HL-60 (cell line): ENCODE results near the gene ESYT2.

ENCODE experiments used
- DNase-seq, 2 experiments: peaks; one replicate each; pipeline ENCODE4 v3.0.0-alpha.2; 2010 to 2020; ENCODE audit warnings: low read depth in 1 of 2, low spot score in 1 of 2
- H3K27ac ChIP-seq: fragments of 250-450 bp; sonication (Bioruptor Pico); replicated peaks from 2 replicates; pipeline ENCODE4 v1.5.1; 2020; ENCODE audit warnings: mild to moderate bottlenecking, moderate library complexity
- H3K27me3 ChIP-seq: fragments of 250-450 bp; sonication (Bioruptor Pico); 2 replicates; pipeline ENCODE4 v1.5.1; 2021; ENCODE audit warnings: mild to moderate bottlenecking, moderate library complexity; ENCODE audit not compliant: insufficient read depth, poor library complexity, severe bottlenecking
- H3K4me3 ChIP-seq: replicated peaks from 2 replicates; pipeline ENCODE4 v1.5.1; 2011; ENCODE audit warnings: mild to moderate bottlenecking, control low read depth, low read length; ENCODE audit not compliant: insufficient read depth
- GABPA ChIP-seq: IDR thresholded peaks from 2 replicates; pipeline ENCODE4 v1.6.1; 2012; ENCODE audit warnings: low read depth
- POLR2AphosphoS5 ChIP-seq: IDR thresholded peaks from 2 replicates; pipeline ENCODE4 v1.6.1; 2012; ENCODE audit warnings: low read depth
- SPI1 ChIP-seq: IDR thresholded peaks from 2 replicates; pipeline ENCODE4 v1.6.1; 2012; ENCODE audit warnings: low read depth, mild to moderate bottlenecking, borderline replicate concordance
- TF ChIP-seq, protein P1 (sequence below): IDR thresholded peaks from 2 replicates; pipeline ENCODE4 v1.6.1; 2012; ENCODE audit warnings: low read depth; ENCODE audit not compliant: insufficient replicate concordance
- TF ChIP-seq, protein P2 (sequence below): IDR thresholded peaks from one replicate; pipeline ENCODE4 v1.5.1; 2011; ENCODE audit warnings: low read length, control low read depth, inconsistent platforms; ENCODE audit not compliant: insufficient read depth

Gene ESYT2

DNA sequence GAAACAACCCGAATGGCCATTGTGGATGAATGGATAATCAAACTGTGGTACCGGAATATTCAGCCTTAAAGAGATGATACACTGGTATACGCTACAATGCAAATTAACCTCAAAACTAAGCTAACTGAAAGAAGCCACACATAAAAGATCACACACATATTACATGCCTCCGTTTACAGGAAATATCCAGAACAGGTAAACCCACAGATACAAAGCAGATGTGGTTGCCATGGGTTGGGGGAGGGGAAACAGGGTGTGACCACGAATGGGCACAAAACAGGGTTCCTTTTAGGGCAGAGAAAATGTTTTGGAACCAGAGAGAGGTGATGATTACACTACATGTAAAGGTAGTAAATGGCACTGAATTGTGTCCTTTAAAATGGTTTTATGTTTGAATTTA is 16.6 kb downstream of the ESYT2 start:
- TF ChIP-seq POLR2AphosphoS5 (no peak), GABPA (no peak), SPI1 (no peak)
- TF ChIP-seq, protein P1, sequence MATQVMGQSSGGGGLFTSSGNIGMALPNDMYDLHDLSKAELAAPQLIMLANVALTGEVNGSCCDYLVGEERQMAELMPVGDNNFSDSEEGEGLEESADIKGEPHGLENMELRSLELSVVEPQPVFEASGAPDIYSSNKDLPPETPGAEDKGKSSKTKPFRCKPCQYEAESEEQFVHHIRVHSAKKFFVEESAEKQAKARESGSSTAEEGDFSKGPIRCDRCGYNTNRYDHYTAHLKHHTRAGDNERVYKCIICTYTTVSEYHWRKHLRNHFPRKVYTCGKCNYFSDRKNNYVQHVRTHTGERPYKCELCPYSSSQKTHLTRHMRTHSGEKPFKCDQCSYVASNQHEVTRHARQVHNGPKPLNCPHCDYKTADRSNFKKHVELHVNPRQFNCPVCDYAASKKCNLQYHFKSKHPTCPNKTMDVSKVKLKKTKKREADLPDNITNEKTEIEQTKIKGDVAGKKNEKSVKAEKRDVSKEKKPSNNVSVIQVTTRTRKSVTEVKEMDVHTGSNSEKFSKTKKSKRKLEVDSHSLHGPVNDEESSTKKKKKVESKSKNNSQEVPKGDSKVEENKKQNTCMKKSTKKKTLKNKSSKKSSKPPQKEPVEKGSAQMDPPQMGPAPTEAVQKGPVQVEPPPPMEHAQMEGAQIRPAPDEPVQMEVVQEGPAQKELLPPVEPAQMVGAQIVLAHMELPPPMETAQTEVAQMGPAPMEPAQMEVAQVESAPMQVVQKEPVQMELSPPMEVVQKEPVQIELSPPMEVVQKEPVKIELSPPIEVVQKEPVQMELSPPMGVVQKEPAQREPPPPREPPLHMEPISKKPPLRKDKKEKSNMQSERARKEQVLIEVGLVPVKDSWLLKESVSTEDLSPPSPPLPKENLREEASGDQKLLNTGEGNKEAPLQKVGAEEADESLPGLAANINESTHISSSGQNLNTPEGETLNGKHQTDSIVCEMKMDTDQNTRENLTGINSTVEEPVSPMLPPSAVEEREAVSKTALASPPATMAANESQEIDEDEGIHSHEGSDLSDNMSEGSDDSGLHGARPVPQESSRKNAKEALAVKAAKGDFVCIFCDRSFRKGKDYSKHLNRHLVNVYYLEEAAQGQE: no peak
- TF ChIP-seq, protein P2, sequence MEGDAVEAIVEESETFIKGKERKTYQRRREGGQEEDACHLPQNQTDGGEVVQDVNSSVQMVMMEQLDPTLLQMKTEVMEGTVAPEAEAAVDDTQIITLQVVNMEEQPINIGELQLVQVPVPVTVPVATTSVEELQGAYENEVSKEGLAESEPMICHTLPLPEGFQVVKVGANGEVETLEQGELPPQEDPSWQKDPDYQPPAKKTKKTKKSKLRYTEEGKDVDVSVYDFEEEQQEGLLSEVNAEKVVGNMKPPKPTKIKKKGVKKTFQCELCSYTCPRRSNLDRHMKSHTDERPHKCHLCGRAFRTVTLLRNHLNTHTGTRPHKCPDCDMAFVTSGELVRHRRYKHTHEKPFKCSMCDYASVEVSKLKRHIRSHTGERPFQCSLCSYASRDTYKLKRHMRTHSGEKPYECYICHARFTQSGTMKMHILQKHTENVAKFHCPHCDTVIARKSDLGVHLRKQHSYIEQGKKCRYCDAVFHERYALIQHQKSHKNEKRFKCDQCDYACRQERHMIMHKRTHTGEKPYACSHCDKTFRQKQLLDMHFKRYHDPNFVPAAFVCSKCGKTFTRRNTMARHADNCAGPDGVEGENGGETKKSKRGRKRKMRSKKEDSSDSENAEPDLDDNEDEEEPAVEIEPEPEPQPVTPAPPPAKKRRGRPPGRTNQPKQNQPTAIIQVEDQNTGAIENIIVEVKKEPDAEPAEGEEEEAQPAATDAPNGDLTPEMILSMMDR: no peak
- H3K27ac ChIP-seq: no peak overlapping the region

GRCh38 chr7:158811894-158812293 is 17.4 kb downstream of the ESYT2 start:
- Histone ChIP-seq H3K4me3 (no peak overlapping the region), H3K27ac (0 out of 2 replicates have a peak overlapping the region, but pooled peaks have one; percentile 6), H3K27me3 (no peaks in the 10 kb centered on the region)
- TF ChIP-seq POLR2AphosphoS5 (no peak), GABPA (no peak)
- no peak for DNase-seq

More for the DNA sequence above, 16.6 kb downstream of the ESYT2 start:
- no peak overlapping the region for H3K4me3 ChIP-seq
- DNase-seq: no peak
- no peaks in the 10 kb centered on the region for H3K27me3 ChIP-seq

DNA sequence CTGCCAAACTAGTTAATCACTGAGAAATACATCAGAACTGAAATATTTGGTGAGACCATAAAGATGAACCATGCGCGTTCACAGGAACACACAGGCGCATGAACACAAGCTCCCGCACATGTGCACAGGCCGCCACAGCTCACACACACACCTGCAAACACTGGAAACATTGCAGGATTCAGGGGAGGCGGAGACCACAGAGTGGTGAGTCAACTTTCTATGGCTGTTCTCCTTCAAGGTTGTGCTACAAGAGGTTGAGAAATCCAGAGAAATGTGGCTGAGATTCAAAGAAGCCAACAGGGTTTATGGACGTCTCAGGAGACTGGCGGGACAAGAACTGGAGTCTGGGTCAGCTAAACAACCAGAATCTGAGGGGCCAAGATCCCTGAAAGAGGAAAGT is 17.8 kb downstream of the ESYT2 start:
- peak; percentile 57 to 63 for DNase-seq
- H3K4me3 ChIP-seq: no peak overlapping the region
- peak overlapping the region; percentile 46 for H3K27ac ChIP-seq
- H3K27me3 ChIP-seq: no peaks in the 10 kb centered on the region
- peak; percentile 44; the same call in 1 of the 2 replicates for TF ChIP-seq POLR2AphosphoS5
- no peak for TF ChIP-seq SPI1

DNA sequence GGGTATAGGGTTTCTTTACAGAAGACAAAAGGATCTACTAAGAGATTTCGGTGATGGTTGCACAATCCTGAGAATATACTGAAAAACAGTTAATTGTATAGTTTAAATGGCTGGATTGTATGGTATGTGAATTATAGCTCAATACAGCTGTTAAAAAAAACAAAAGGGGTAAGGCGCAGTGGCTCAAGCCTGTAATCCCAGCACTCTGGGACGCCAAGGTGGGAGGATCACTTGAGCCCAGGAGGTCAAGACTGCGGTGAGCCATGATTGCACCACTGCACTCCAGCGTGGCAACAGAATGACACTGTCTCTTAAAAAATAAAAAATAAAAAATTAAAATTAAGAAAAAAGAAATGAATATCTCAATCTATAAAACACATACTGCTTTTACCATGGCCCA is 18.5 kb downstream of the ESYT2 start:
- Histone ChIP-seq H3K4me3 (no peak overlapping the region), H3K27me3 (no peaks in the 10 kb centered on the region), H3K27ac (peak overlapping the region; percentile 46)
- TF ChIP-seq, protein P2: no peak
- TF ChIP-seq GABPA: no peak
- no peak for TF ChIP-seq SPI1
- peak in 1 of 2 experiments; percentile 59 for DNase-seq

DNA sequence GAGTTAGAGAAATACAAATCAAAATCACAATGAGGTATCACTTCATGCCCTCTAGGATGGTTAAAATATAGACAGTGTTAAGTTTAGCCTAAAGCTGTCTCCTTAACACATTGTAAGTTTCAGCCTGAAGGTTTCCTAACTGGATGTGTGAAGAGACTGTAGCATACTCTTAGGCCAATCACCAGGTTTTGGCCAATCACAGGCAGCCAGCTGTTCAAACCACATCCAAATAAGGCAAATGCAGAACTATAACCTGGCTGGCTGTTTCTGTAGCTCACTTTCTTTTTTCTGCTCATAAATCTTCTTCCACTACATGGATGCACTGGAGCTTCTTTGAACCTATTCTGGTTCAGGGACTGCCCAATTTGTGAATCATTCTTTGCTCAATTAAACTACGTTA is 19.7 kb downstream of the ESYT2 start:
- Histone ChIP-seq H3K27ac (no peak overlapping the region), H3K27me3 (no peaks in the 10 kb centered on the region), H3K4me3 (no peak overlapping the region)
- no peak for TF ChIP-seq SPI1
- TF ChIP-seq POLR2AphosphoS5: no peak
- TF ChIP-seq GABPA: no peak
- TF ChIP-seq, protein P2: no peak
- TF ChIP-seq, protein P1: no peak
- DNase-seq: peak in 1 of 2 experiments; percentile 44
